H9 (cell line): ENCODE data around the gene BPIFB4. TPM values are rescaled to one million over a fixed set of nuclear protein-coding genes. Genes with fewer than 3 reads are reported as not detected.
"Not testable (repeated sequence)": the region's sequence is repeated elsewhere in the genome, so short reads cannot be mapped to it uniquely, and the experiment has no call there.

Experiments used
- DNase-seq: peaks from one replicate; pipeline ENCODE4 v3.0.0-alpha.2; 2017
- H2AFZ ChIP-seq: one replicate; pipeline ENCODE4 v1.6.1; 2013; ENCODE audit warnings: mild to moderate bottlenecking, low read length, control low read depth, moderate library complexity
- H2AK5ac ChIP-seq: 2 replicates; pipeline ENCODE4 v1.6.1; 2013; ENCODE audit warnings: low read length, control low read depth, mixed read lengths; ENCODE audit not compliant: insufficient read length
- H2BK120ac ChIP-seq: one replicate; pipeline ENCODE4 v1.6.1; 2013; ENCODE audit warnings: low read depth, mild to moderate bottlenecking, low read length, control low read depth, inconsistent platforms; ENCODE audit not compliant: poor library complexity, severe bottlenecking
- H2BK12ac ChIP-seq: 2 replicates; pipeline ENCODE4 v1.6.1; 2013; ENCODE audit warnings: low read length, control low read depth, mixed read lengths, low read depth; ENCODE audit not compliant: insufficient read length
- H2BK15ac ChIP-seq: 2 replicates; pipeline ENCODE4 v1.6.1; 2013; ENCODE audit warnings: low read depth, low read length, control low read depth
- H2BK20ac ChIP-seq: one replicate; pipeline ENCODE4 v1.6.1; 2013; ENCODE audit warnings: low read depth, mild to moderate bottlenecking, low read length, control low read depth, inconsistent platforms; ENCODE audit not compliant: poor library complexity, severe bottlenecking
- H2BK5ac ChIP-seq: 2 replicates; pipeline ENCODE4 v1.6.1; 2013; ENCODE audit warnings: low read length, control low read depth, mixed read lengths; ENCODE audit not compliant: insufficient read length
- H3K14ac ChIP-seq: 2 replicates; pipeline ENCODE4 v1.6.1; 2013; ENCODE audit warnings: low read length, control low read depth; ENCODE audit not compliant: insufficient read depth
- H3K18ac ChIP-seq: 2 replicates; pipeline ENCODE4 v1.6.1; 2013; ENCODE audit warnings: low read depth, mild to moderate bottlenecking, mixed read lengths, low read length, control low read depth; ENCODE audit not compliant: insufficient read length
- H3K23ac ChIP-seq: 2 replicates; pipeline ENCODE4 v1.6.1; 2013; ENCODE audit warnings: low read length, control low read depth, mixed read lengths, low read depth; ENCODE audit not compliant: insufficient read length
- H3K23me2 ChIP-seq: 2 replicates; pipeline ENCODE4 v1.6.1; 2013; ENCODE audit warnings: low read depth, mild to moderate bottlenecking, mixed read lengths, low read length, control low read depth; ENCODE audit not compliant: insufficient read length, poor library complexity, severe bottlenecking
- H3K27ac ChIP-seq: 2 replicates; pipeline ENCODE4 v1.5.1; 2013; ENCODE audit warnings: low read length, control low read depth, mixed read lengths, low read depth; ENCODE audit not compliant: insufficient read length
- H3K27me3 ChIP-seq: 2 replicates; pipeline ENCODE4 v1.6.1; 2013; ENCODE audit warnings: low read length, control low read depth, inconsistent platforms; ENCODE audit not compliant: insufficient read depth
- H3K4ac ChIP-seq: 2 replicates; pipeline ENCODE4 v1.6.1; 2013; ENCODE audit warnings: low read depth, mild to moderate bottlenecking, control low read depth, inconsistent platforms, low read length, moderate library complexity
- H3K4me1 ChIP-seq: 2 replicates; pipeline ENCODE4 v1.6.1; 2013; ENCODE audit warnings: low read length, control low read depth, inconsistent platforms; ENCODE audit not compliant: insufficient read depth
- H3K4me2 ChIP-seq: 2 replicates; pipeline ENCODE4 v1.6.1; 2013; ENCODE audit warnings: low read length, control low read depth, mixed read lengths; ENCODE audit not compliant: insufficient read length, insufficient read depth
- H3K56ac ChIP-seq: 2 replicates; pipeline ENCODE4 v1.6.1; 2013; ENCODE audit warnings: low read depth, mild to moderate bottlenecking, mixed read lengths, low read length, control low read depth; ENCODE audit not compliant: insufficient read length
- H3K79me1 ChIP-seq: 2 replicates; pipeline ENCODE4 v1.6.1; 2013; ENCODE audit warnings: low read depth, mild to moderate bottlenecking, moderate library complexity, low read length, control low read depth, inconsistent platforms; ENCODE audit not compliant: insufficient read depth, poor library complexity, severe bottlenecking
- H3K79me2 ChIP-seq: 2 replicates; pipeline ENCODE4 v1.6.1; 2013; ENCODE audit warnings: low read length, control low read depth, inconsistent platforms; ENCODE audit not compliant: insufficient read depth
- H3K9ac ChIP-seq: 2 replicates; pipeline ENCODE4 v1.6.1; 2013; ENCODE audit warnings: low read length, control low read depth, mixed read lengths; ENCODE audit not compliant: insufficient read length; ENCODE audit errors: extremely low read depth
- H3K9me3 ChIP-seq: one replicate; pipeline ENCODE4 v1.6.1; 2013; ENCODE audit warnings: low read depth, low read length, inconsistent platforms; ENCODE audit not compliant: control insufficient read depth
- H3T11ph ChIP-seq: one replicate; pipeline ENCODE4 v1.6.1; 2013; ENCODE audit warnings: mild to moderate bottlenecking, low read length, control low read depth, inconsistent platforms
- H4K20me1 ChIP-seq: one replicate; pipeline ENCODE4 v1.6.1; 2013; ENCODE audit not compliant: control insufficient read depth, insufficient read length, insufficient read depth
- H4K5ac ChIP-seq: 2 replicates; pipeline ENCODE4 v1.6.1; 2013; ENCODE audit warnings: low read depth, mild to moderate bottlenecking, mixed read lengths, low read length, control low read depth; ENCODE audit not compliant: insufficient read length
- H4K8ac ChIP-seq: replicated peaks from 2 replicates; pipeline ENCODE4 v1.6.1; 2013; ENCODE audit warnings: low read length, control low read depth, mixed read lengths, low read depth; ENCODE audit not compliant: insufficient read length
- H4K91ac ChIP-seq: 2 replicates; pipeline ENCODE4 v1.6.1; 2013; ENCODE audit warnings: low read depth, mild to moderate bottlenecking, moderate library complexity, mixed read lengths, low read length, control low read depth; ENCODE audit not compliant: insufficient read length
- H3K27ac Mint-ChIP-seq, 3 experiments: 2 replicates in 2 of 3; 3 replicates in 1 of 3; pipeline ENCODE4 v1.8.0; 2020 to 2021; ENCODE audit warnings: mixed read lengths in 3 of 3, mild to moderate bottlenecking in 1 of 3, moderate library complexity in 1 of 3
- H3K27me3 Mint-ChIP-seq: 2 replicates; pipeline ENCODE4 v1.8.0; 2021; ENCODE audit warnings: low read depth, mild to moderate bottlenecking, moderate library complexity, mixed read lengths
- H3K36me3 Mint-ChIP-seq, 3 experiments: 2 replicates in 2 of 3; 3 replicates in 1 of 3; pipeline ENCODE4 v1.8.0; 2020 to 2021; ENCODE audit warnings: low read depth in 3 of 3, mixed read lengths in 3 of 3; ENCODE audit not compliant: insufficient read depth in 1 of 3
- H3K4me1 Mint-ChIP-seq, 2 experiments: 2 replicates each; pipeline ENCODE4 v1.8.0; 2020; ENCODE audit warnings: mixed read lengths in 2 of 2
- H3K4me3 Mint-ChIP-seq, 2 experiments: 2 replicates in 1 of 2; 3 replicates in 1 of 2; pipeline ENCODE4 v1.8.0; 2020 to 2021; ENCODE audit warnings: mild to moderate bottlenecking in 2 of 2, mixed read lengths in 2 of 2, moderate library complexity in 1 of 2
- H3K9me3 Mint-ChIP-seq, 2 experiments: 2 replicates in 1 of 2; 3 replicates in 1 of 2; pipeline ENCODE4 v1.8.0; 2020; ENCODE audit warnings: mild to moderate bottlenecking in 2 of 2, mixed read lengths in 2 of 2, moderate library complexity in 1 of 2
- WGBS: extraction: QIAGEN DNeasy Blood & Tissue Kit; methylation state at CpG from one replicate; pipeline ENCODE4 v1.1.7; 2013; ENCODE audit warnings: missing lambda C conversion rate, low lambda C conversion rate, mixed read lengths; ENCODE audit not compliant: insufficient read length; ENCODE audit errors: extremely low coverage; 5-methylcytosine and 5-hydroxymethylcytosine counted together
- total RNA-seq: library from RNA; stranded (reverse); gene quantifications from 2 replicates; pipeline ENCODE4 v1.2.1, GENCODE V29; 2021
- TF ChIP-seq, protein P1 (sequence below): fragments of 200-600 bp; sonication (generic); conservative IDR thresholded peaks from 3 replicates; pipeline ENCODE4 v1.8.0; 2021; ENCODE audit warnings: antibody characterized with exemption, mild to moderate bottlenecking

BPIFB4 gene
- total RNA-seq, 1 experiment from 2014 or later: not detected

- no peak overlapping the region for H2AK5ac ChIP-seq
- Mint-ChIP-seq H3K27me3 (peaks cover 18% of the 10 kb centered on the region), H3K36me3 (peaks cover 0 to 9% (median 9%) of the 10 kb centered on the region in 3 experiments; a peak in 4 of 7 replicates), H3K4me1 (no peaks in the 10 kb centered on the region; a peak in 1 of 4 replicates), H3K27ac (no peak overlapping the region), H3K9me3 (peaks cover 14 to 19% of the 10 kb centered on the region in 2 experiments), H3K4me3 (no peak overlapping the region)
- H3K27ac ChIP-seq: no peak overlapping the region
- no peak overlapping the region for H2BK5ac ChIP-seq
- H3K4me1 ChIP-seq: no peaks in the 10 kb centered on the region
- TF ChIP-seq, protein P1, sequence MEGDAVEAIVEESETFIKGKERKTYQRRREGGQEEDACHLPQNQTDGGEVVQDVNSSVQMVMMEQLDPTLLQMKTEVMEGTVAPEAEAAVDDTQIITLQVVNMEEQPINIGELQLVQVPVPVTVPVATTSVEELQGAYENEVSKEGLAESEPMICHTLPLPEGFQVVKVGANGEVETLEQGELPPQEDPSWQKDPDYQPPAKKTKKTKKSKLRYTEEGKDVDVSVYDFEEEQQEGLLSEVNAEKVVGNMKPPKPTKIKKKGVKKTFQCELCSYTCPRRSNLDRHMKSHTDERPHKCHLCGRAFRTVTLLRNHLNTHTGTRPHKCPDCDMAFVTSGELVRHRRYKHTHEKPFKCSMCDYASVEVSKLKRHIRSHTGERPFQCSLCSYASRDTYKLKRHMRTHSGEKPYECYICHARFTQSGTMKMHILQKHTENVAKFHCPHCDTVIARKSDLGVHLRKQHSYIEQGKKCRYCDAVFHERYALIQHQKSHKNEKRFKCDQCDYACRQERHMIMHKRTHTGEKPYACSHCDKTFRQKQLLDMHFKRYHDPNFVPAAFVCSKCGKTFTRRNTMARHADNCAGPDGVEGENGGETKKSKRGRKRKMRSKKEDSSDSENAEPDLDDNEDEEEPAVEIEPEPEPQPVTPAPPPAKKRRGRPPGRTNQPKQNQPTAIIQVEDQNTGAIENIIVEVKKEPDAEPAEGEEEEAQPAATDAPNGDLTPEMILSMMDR: no peak
- no peak overlapping the region for H3K56ac ChIP-seq
- no peak overlapping the region for H2BK12ac ChIP-seq
- H3T11ph ChIP-seq: no peak overlapping the region
- H3K4ac ChIP-seq: no peak overlapping the region
- no peak overlapping the region for H2BK120ac ChIP-seq
- H4K20me1 ChIP-seq: no peaks in the 10 kb centered on the region
- H3K14ac ChIP-seq: no peak overlapping the region
- H2BK20ac ChIP-seq: no peak overlapping the region
- no peak overlapping the region for H2AFZ ChIP-seq
- no peak overlapping the region for H4K91ac ChIP-seq
- no peak for DNase-seq
- no peak overlapping the region for H3K4me2 ChIP-seq
- no peaks in the 10 kb centered on the region for H3K79me1 ChIP-seq
- H3K18ac ChIP-seq: no peak overlapping the region
- no peak overlapping the region for H3K9ac ChIP-seq
- no peak overlapping the region for H3K23ac ChIP-seq
- H3K9me3 ChIP-seq: peaks cover 5% of the 10 kb centered on the region
- no peak overlapping the region for H2BK15ac ChIP-seq
- no peaks in the 10 kb centered on the region for H3K79me2 ChIP-seq
- H4K8ac ChIP-seq: no peak overlapping the region
- H4K5ac ChIP-seq: no peak overlapping the region
- no CpG with 5 or more reads among the region's 1 CpG for WGBS
- no peaks in the 10 kb centered on the region for H3K23me2 ChIP-seq
- no peaks in the 10 kb centered on the region for H3K27me3 ChIP-seq
These were observed 35.7 kb upstream of the BPIFB4 start for GRCh38 chr20:33043731-33044181.

DNA sequence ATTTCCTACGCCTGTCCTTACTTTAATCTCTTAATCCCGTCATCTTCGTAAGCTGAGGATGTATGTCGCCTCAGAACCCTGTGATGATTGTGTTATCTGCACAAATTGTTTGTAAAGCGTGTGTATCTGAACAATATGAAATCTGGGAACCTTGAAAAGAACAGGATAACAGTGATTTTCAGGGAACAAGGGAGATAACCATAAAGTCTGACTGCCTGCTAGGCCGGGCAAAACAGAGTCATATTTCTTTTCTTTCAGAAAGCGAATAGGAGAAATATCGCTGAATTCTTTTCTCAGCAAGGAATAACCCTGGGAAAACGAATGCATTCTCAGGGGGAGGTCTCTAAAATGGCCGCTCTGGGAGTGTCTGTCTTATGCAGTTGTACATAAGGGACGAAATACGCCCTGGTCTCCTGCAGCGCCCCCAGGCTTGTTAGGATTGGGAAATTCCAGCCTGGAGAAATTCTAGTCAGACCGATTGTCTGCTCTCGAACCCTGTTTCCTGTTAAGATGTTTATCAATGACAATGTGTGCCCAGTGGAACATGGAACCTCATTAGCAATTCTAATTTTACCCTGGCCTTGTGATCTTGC is 34.2 kb upstream of the BPIFB4 start:
- H3K27me3 Mint-ChIP-seq, H2BK12ac ChIP-seq, H3K14ac ChIP-seq, H3K4ac ChIP-seq, H3K18ac ChIP-seq, H3K23ac ChIP-seq, H3K9ac ChIP-seq, H2BK20ac ChIP-seq, H4K91ac ChIP-seq, H2BK120ac ChIP-seq, DNase-seq, H3K23me2 ChIP-seq, H2BK5ac ChIP-seq, H2AK5ac ChIP-seq, H3K4me3 Mint-ChIP-seq, H3K4me1 ChIP-seq, H3K36me3 Mint-ChIP-seq, H3K79me1 ChIP-seq, H4K20me1 ChIP-seq, H4K8ac ChIP-seq, H3K79me2 ChIP-seq, H2BK15ac ChIP-seq, H4K5ac ChIP-seq, H3K4me2 ChIP-seq, H2AFZ ChIP-seq, H3K27me3 ChIP-seq, H3K4me1 Mint-ChIP-seq, H3K56ac ChIP-seq, H3K27ac ChIP-seq, H3K9me3 ChIP-seq, H3T11ph ChIP-seq: not testable (repeated sequence)
- no CpG with 5 or more reads among the region's 15 CpGs for WGBS
- H3K27ac Mint-ChIP-seq: 0 out of 7 replicates have a peak overlapping the region, but pooled peaks of 1 of the 3 experiments have one; percentile 40
- H3K9me3 Mint-ChIP-seq: peaks cover 14 to 19% of the 10 kb centered on the region in 2 experiments
